Omental fat pad (tissue), 4 donors: ENCODE data around the gene FAM83E. TPM values are rescaled to one million over a fixed set of nuclear protein-coding genes. Genes with fewer than 3 reads are reported as not detected.

Source experiments
- ATAC-seq: fragments of 150-250 bp; one replicate; pipeline ENCODE4 v1.9.1; 2016; ENCODE audit warnings: mild to moderate bottlenecking, moderate library complexity; ENCODE audit not compliant: low FRiP score
- DNase-seq: peaks from one replicate; pipeline ENCODE4 v3.0.0-alpha.2; 2019; ENCODE audit warnings: low spot score
- CTCF ChIP-seq, 3 donors: fragments of 450-650 bp; IDR thresholded peaks; one replicate each; pipeline ENCODE4 v1.5.1; 2016 to 2017; ENCODE audit warnings: antibody characterized with exemption in 3 of 3, mild to moderate bottlenecking in 3 of 3, moderate library complexity in 2 of 3
- total RNA-seq, 4 donors: library from RNA; depleted of rRNA; stranded (reverse); fragments of >200 nt; gene quantifications; one replicate each; pipeline ENCODE4 v1.1.0, GENCODE V29; 2016

Gene FAM83E
- total RNA-seq, 4 donors from 2014 or later: 0.47 to 1.3 TPM; not detected in 2

- DNase-seq (peak; percentile 78), ATAC-seq (peak; percentile 87)
- TF ChIP-seq CTCF (IDR thresholded peaks at IDR 0.05): no peak
These were observed 4.2 kb upstream of the FAM83E start, which contains the start of the genes RPL18 and SPHK2 for GRCh38 chr19:48618916-48619691. TSS of gene RPL18 (minus strand) at chr19:48619178. CDS start at chr19:48619143, 35 bp downstream. TSS of gene SPHK2 (plus strand) at chr19:48619506. CDS start at chr19:48620515, 1,009 bp downstream.

DNA sequence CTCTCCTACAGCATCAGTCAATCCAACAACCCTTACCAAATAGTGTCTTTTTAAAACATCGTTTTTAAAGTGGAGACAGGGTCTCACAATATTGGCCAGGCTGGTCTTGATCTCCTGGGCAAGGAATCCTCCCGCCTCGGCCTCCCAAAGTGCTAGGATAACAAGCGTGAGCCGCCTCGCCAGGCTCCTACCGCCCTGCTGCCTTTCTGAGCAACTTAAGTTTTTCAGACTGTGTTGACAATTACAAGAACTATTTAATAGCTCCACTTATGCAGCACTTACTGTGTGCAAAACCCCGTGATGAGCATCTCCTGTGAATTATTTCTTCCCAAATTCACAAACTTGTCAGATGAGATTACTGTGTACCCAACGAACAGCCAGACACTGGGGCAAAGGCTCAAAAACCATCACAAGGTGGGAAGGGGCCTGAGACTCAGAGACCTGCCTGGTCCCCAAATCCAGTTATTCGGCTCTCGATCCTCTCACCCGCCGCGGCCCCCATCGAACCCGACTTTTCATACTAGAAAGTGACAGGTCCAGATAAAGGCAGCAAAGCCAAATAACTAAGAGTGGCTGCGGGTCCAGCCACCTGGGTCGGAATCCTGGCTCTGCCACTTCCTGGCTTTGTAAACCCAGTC lies 3.5 kb upstream of the FAM83E start:
- ATAC-seq: no peak
- DNase-seq: no peak
- no peak for TF ChIP-seq CTCF (IDR thresholded peaks at IDR 0.05)

DNA sequence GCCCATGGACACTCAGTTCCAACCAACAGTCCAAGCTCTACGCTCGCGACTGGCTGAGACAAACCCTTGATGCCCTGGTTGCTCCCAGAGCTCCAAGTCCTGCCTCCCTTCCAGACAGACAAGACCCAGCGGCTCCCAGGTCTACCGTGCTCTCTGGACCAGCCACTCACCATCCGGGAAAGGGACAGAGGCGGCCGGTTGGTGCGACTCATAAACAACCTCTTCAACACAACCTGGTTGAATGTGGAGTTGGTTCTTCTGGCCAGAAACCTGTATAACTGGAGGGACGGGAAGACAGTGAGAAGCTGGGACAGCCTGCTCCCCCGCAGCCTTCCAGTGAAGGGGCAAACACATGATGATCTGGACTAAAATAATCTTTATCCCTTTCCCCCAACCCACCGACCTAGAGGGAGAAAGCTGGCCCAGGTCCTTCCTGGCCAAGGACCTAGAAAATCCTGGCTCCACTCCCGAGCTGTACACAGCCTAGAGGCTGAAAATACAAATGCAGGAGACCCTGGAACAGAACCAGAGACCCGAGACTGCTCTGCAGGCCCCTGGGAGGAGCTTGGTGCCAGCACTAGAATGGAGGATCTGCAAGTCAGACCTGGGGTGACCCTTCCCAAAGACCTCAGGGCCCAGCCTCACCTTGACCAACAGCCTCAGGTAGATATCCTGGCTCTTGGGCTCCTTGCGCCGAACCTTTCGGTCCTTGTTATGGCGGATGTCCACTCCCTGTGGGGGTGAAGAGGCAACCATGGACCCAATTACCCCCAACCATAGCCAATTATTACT lies 2.5 kb upstream of the FAM83E start:
- no peak for TF ChIP-seq CTCF (IDR thresholded peaks at IDR 0.05)
- DNase-seq (no peak), ATAC-seq (no peak)

DNA sequence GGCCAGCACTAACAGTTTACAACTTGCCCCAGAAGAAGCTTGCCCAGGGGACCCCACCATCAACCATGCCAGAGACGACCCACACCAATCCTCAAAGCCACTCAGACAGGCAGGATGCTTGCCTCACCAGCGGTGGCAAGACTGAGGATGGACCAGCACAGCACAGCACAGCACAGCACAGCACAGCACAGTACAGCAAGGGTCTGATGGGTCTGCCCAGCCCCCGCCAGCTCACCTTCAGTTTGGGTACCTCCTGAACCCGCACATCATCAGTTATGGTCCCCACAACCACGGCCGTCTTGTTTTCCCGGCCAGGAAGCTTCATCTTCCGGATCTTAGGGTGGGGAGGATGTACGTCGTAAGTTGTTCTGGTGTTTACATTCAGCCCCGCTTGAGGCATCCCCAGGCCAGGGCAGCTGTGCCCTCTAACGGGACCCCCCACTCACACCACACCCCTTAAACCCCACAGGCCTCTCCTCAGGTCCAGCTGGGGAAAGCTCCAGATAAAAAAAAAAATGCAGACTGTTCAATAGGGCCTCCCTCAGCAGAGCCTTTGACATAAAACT lies 1.7 kb upstream of the FAM83E start:
- TF ChIP-seq CTCF (IDR thresholded peaks at IDR 0.05): no peak
- DNase-seq (no peak), ATAC-seq (no peak)

DNA sequence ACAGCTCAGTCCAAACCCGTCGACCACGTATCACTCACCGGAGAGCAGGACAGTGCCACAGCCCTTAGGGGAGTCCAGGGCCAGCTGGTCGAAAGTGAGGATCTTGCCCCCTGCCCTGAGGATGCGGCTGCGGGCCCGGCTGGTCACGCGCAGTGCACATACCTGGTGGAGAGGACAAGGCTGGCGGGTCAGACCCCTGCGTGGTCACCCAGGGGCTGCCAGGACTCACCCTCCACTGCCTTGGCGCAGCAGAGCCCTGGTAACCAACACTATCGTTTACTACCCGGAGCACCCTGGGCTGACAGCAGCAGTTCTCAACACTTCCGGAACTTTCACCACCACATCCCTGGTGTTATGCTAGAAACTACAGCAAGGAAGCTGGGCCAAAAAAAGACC lies 1.2 kb upstream of the FAM83E start:
- DNase-seq: no peak
- ATAC-seq: no peak

More for the DNA sequence above, 1.2 kb upstream of the FAM83E start:
- no peak for TF ChIP-seq CTCF (IDR thresholded peaks at IDR 0.05)
